GM12878 (cell line): Measurements from ENCODE around the gene CD84. TPM values are rescaled to one million over a fixed set of nuclear protein-coding genes. Genes with fewer than 3 reads are reported as not detected.

ENCODE experiments used
- ATAC-seq: fragments of 200-7000 bp; cut with Tn5 transposase; 3 replicates; pipeline ENCODE4 v1.9.1; 2020; ENCODE audit warnings: mild to moderate bottlenecking, moderate library complexity
- BruUV-seq: library from RNA; stranded (reverse); fragments of 400-500 nt; replicated peaks from 2 replicates; lab custom pipeline; 2021; lab: Mats Ljungman, UMichigan
- CTCF ChIA-PET: fragments of 300-600 bp; sonication (Branson Sonifier 250); formaldehyde crosslinking; extraction: SDS; loops from one replicate; lab custom pipeline; 2021; ENCODE audit warnings: inconsistent platforms; lab: Yijun Ruan, JAX
- POLR2A ChIA-PET: fragments of 350-600 bp; formaldehyde crosslinking; extraction: SDS; loops from one replicate; lab custom pipeline; 2021; ENCODE audit warnings: inconsistent platforms; lab: Charles Lee
- RAD21 ChIA-PET: fragments of 300-600 bp; sonication (Branson Sonifier 250); formaldehyde crosslinking; loops from one replicate; lab custom pipeline; 2023; ENCODE audit warnings: antibody characterized with exemption; ENCODE audit not compliant: unreplicated experiment; lab: Charles Lee
- SMC1A ChIA-PET: fragments of 300-600 bp; sonication (Branson Sonifier 250); formaldehyde crosslinking; loops from one replicate; lab custom pipeline; 2023; ENCODE audit not compliant: unreplicated experiment, uncharacterized antibody; lab: Charles Lee
- DNase-seq: peaks from one replicate; pipeline ENCODE4 v3.0.0-alpha.2; 2011; ENCODE audit warnings: low read depth, low spot score
- FAIRE-seq: peaks from 3 replicates; lab custom pipeline; 2011; peaks lifted over from hg19 to GRCh38; lab: Jason Lieb, UNC
- H2AFZ ChIP-seq: 2 replicates; pipeline ENCODE4 v1.6.0; 2011; ENCODE audit warnings: low read depth, low read length, control low read depth; ENCODE audit not compliant: control insufficient read depth
- H3K27ac ChIP-seq: 2 replicates; pipeline ENCODE4 v1.5.1; 2011; ENCODE audit warnings: control low read depth; ENCODE audit not compliant: control insufficient read depth, insufficient read depth
- H3K27me3 ChIP-seq, 2 experiments: replicated peaks in 1 of 2; 2 replicates each; pipeline versions ENCODE4 v1.6.0 to v1.6.1; 2011; ENCODE audit warnings: low read length in 1 of 2; ENCODE audit not compliant: control insufficient read depth in 2 of 2, insufficient read depth in 2 of 2
- H3K36me3 ChIP-seq, 2 experiments: 2 replicates each; pipeline ENCODE4 v1.5.1; 2011; ENCODE audit warnings: low read length in 1 of 2; ENCODE audit not compliant: control insufficient read depth in 2 of 2, insufficient read depth in 2 of 2
- H3K4me1 ChIP-seq: 2 replicates; pipeline ENCODE4 v1.6.1; 2011; ENCODE audit warnings: mild to moderate bottlenecking, low read length, moderate library complexity, mixed read lengths; ENCODE audit not compliant: control insufficient read depth, insufficient read depth
- H3K4me2 ChIP-seq: 2 replicates; pipeline ENCODE4 v1.6.0; 2011; ENCODE audit warnings: control low read depth; ENCODE audit not compliant: control insufficient read depth, insufficient read depth
- H3K4me3 ChIP-seq: fragments of 200-600 bp; sonication (generic); 2 replicates; pipeline ENCODE4 v1.5.1; 2016
- H3K79me2 ChIP-seq: 2 replicates; pipeline ENCODE4 v1.6.0; 2011; ENCODE audit warnings: low read length; ENCODE audit not compliant: control insufficient read depth, insufficient read depth
- H3K9ac ChIP-seq: 2 replicates; pipeline ENCODE4 v1.8.0; 2011; ENCODE audit warnings: low read length, control low read depth, mixed read lengths; ENCODE audit not compliant: control insufficient read depth, insufficient read depth
- H3K9me3 ChIP-seq: replicated peaks from 3 replicates; pipeline ENCODE4 v1.5.1; 2011; ENCODE audit warnings: mild to moderate bottlenecking, low read length; ENCODE audit not compliant: control insufficient read depth, insufficient read depth
- H4K20me1 ChIP-seq: 2 replicates; pipeline ENCODE4 v1.6.0; 2011; ENCODE audit not compliant: control insufficient read depth, insufficient read depth
- CBFB ChIP-seq: IDR thresholded peaks from 2 replicates; pipeline ENCODE4 v1.6.1; 2016; ENCODE audit warnings: antibody characterized with exemption, low read depth
- EED ChIP-seq: sonication (generic); IDR thresholded peaks from 2 replicates; pipeline ENCODE4 v1.6.1; 2016; ENCODE audit warnings: antibody characterized with exemption, low read depth
- HCFC1 ChIP-seq: fragments of 150-350 bp; IDR thresholded peaks from 2 replicates; pipeline ENCODE4 v1.6.1; 2014; ENCODE audit warnings: low read length
- HDAC6 ChIP-seq: fragments of 200-600 bp; sonication (generic); IDR thresholded peaks from one replicate; pipeline ENCODE4 v1.8.0; 2017; ENCODE audit warnings: antibody characterized with exemption; ENCODE audit not compliant: unreplicated experiment
- IRF4 ChIP-seq: IDR thresholded peaks from 2 replicates; pipeline ENCODE4 v1.6.1; 2011; ENCODE audit warnings: low read depth, low read length
- JUNB ChIP-seq: IDR thresholded peaks from 2 replicates; pipeline ENCODE4 v1.6.1; 2016; ENCODE audit warnings: antibody characterized with exemption, mild to moderate bottlenecking
- LARP7 ChIP-seq: fragments of 450-650 bp; IDR thresholded peaks from 2 replicates; pipeline ENCODE4 v1.6.1; 2017; ENCODE audit warnings: mild to moderate bottlenecking
- MEF2B ChIP-seq: fragments of 450-650 bp; IDR thresholded peaks from 2 replicates; pipeline ENCODE4 v1.6.1; 2018; ENCODE audit warnings: mild to moderate bottlenecking, moderate library complexity; ENCODE audit not compliant: partially characterized antibody, poor library complexity, severe bottlenecking
- NFYB ChIP-seq: IDR thresholded peaks from 2 replicates; pipeline ENCODE4 v1.6.1; 2011; ENCODE audit warnings: low read depth, mild to moderate bottlenecking, low read length, improper control_type of control experiment, moderate library complexity; ENCODE audit not compliant: insufficient read depth
- POLR2AphosphoS5 ChIP-seq: IDR thresholded peaks from 2 replicates; pipeline ENCODE4 v1.6.1; 2011; ENCODE audit warnings: mild to moderate bottlenecking, low read length, inconsistent platforms
- SMAD1 ChIP-seq: fragments of 450-650 bp; IDR thresholded peaks from 2 replicates; pipeline ENCODE4 v1.6.1; 2018; ENCODE audit warnings: mild to moderate bottlenecking, low read depth; ENCODE audit not compliant: partially characterized antibody
- SMARCA5 ChIP-seq: fragments of 450-650 bp; IDR thresholded peaks from 2 replicates; pipeline ENCODE4 v1.6.1; 2017; ENCODE audit warnings: mild to moderate bottlenecking
- SMC3 ChIP-seq: IDR thresholded peaks from 2 replicates; pipeline ENCODE4 v1.6.1; 2011; ENCODE audit warnings: low read length, improper control_type of control experiment, borderline replicate concordance
- STAT3 ChIP-seq: IDR thresholded peaks from 2 replicates; pipeline ENCODE4 v1.6.1; 2011; ENCODE audit warnings: low read depth, low read length, improper control_type of control experiment
- TAF1 ChIP-seq: IDR thresholded peaks from 2 replicates; pipeline ENCODE4 v1.6.1; 2011; ENCODE audit warnings: mild to moderate bottlenecking, low read depth, low read length, borderline replicate concordance
- ZBED1 ChIP-seq: IDR thresholded peaks from 2 replicates; pipeline ENCODE4 v1.6.1; 2016; ENCODE audit warnings: borderline replicate concordance
- ZNF274 ChIP-seq: IDR thresholded peaks from one replicate; pipeline ENCODE4 v1.8.0; 2011; ENCODE audit not compliant: insufficient read length, insufficient read depth
- ZNF384 ChIP-seq: IDR thresholded peaks from 2 replicates; pipeline ENCODE4 v1.6.1; 2012; ENCODE audit warnings: low read depth, mild to moderate bottlenecking, low read length, improper control_type of control experiment, borderline replicate concordance
- WGBS: methylation state at CpG from one replicate; pipeline ENCODE4 v1.1.6; 2016; ENCODE audit warnings: low lambda C conversion rate; ENCODE audit not compliant: insufficient replicate concordance, insufficient coverage; ENCODE audit errors: missing lambda C conversion rate; 5-methylcytosine and 5-hydroxymethylcytosine counted together
- in situ Hi-C: fragments of 300-500 bp; cut with MboI; formaldehyde crosslinking; loops from 9 replicates; pipeline ENCODE4 v1.14.3; 2018; ENCODE audit warnings: mixed read lengths
- intact Hi-C: fragments of 100-400 bp; cut with micrococcal nuclease; formaldehyde crosslinking; loops from one replicate; pipeline ENCODE4 v1.14.2; 2022; ENCODE audit not compliant: unreplicated experiment
- polyA plus RNA-seq, 11 experiments: library from polyadenylated mRNA; depleted of rRNA in 4 of 11; unstranded in 6 of 11; stranded (reverse) in 5 of 11; fragments of >200 nt; fragmentation: Nextera tagmentation in 4 of 11; fragmentation: Illumina TruSeq in 1 of 11; extraction: Ambion mirVana in 4 of 11; extraction: Trizol in 1 of 11; gene quantifications; 1 replicate in 1 of 11; 2 replicates in 10 of 11; pipeline versions ENCODE4 v1.2.1 to v1.2.3, GENCODE V29; 2011 to 2016; ENCODE audit warnings: inconsistent platforms in 2 of 11, missing spikeins in 2 of 11, low read depth in 1 of 11
- total RNA-seq, 4 experiments: library from RNA; depleted of rRNA in 3 of 4; stranded (reverse); fragments of >200 nt in 3 of 4; fragmentation: Illumina TruSeq in 1 of 4; extraction: Trizol in 1 of 4; gene quantifications; 2 replicates each; pipeline versions ENCODE4 v1.2.1 to v1.2.3, GENCODE V29; 2013 to 2021
- TF ChIP-seq, protein P1 (sequence below): fragments of 450-650 bp; IDR thresholded peaks from 2 replicates; pipeline ENCODE4 v1.6.1; 2017; ENCODE audit warnings: mild to moderate bottlenecking, moderate library complexity
- TF ChIP-seq, protein P2 (sequence below): fragments of 450-650 bp; IDR thresholded peaks from 2 replicates; pipeline ENCODE4 v1.6.1; 2017; ENCODE audit warnings: mild to moderate bottlenecking, low read depth, inconsistent platforms; ENCODE audit not compliant: poor library complexity, severe bottlenecking

The CD84 gene
- total and polyA plus RNA-seq, 10 of the 15 experiments (the other 5 are each of a cell fraction or from before 2014, with no cell fraction given), result 3.4 to 20.3 (median 11.7) TPM

DNA sequence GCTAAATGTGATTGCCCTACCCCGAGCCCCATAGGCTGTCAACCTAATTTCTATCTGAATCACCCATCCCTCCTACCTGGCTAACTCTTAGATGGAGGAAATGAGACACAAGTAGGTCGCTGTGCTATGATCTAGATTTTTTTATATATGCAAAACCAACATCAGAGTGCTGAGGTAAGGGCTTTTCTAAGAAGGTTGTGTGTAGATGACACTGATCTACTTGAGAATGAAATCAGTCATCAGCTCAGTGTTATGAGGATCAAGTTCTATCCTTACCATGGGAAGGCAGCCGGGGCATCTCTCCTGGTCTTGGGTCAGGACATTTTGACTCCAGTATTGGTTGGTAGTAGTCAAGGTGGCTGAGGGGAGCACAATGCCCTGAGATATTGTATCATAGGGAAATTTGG, 43.9 kb upstream of the CD84 start:
- Histone ChIP-seq H2AFZ (no peak overlapping the region), H3K4me3 (peak overlapping the region; percentile 35; the same call in 1 of the 2 replicates), H3K9ac (peak overlapping the region; percentile 36), H3K9me3 (no peaks in the 10 kb centered on the region), H3K4me2 (peak overlapping the region; percentile 75), H3K36me3 (peaks cover 13 to 27% of the 10 kb centered on the region in 2 experiments), H3K27me3 (no peaks in the 10 kb centered on the region), H4K20me1 (no peaks in the 10 kb centered on the region), H3K4me1 (peaks cover 63% of the 10 kb centered on the region), H3K79me2 (peaks cover 58% of the 10 kb centered on the region), H3K27ac (peak overlapping the region; percentile 92)
- TSS peak; percentile 0 for BruUV-seq
- no peak for DNase-seq
- SMC1A ChIA-PET, result interaction anchor here (0.5 to 17.6 kb wide), 14 partner anchors 9 to 122 kb away, joined by 3 to 259 read pairs (median 5); partner anchors contain the start of genes CD48, CD84 and SLAMF1
- in situ Hi-C loops, result no loop called here
- RAD21 ChIA-PET, result interaction anchor here (0.7 to 15.7 kb wide), 9 partner anchors 8 to 74 kb away, joined by 3 to 194 read pairs (median 8); partner anchors contain the start of gene SLAMF1
- intact Hi-C loops, result no loop called here
- peak; percentile 7 for ATAC-seq
- POLR2A ChIA-PET, result interaction anchor here (0.5 to 6.0 kb wide), 8 partner anchors 11 to 88 kb away, joined by 3 to 68 read pairs (median 5); partner anchors contain the start of genes CD48 and SLAMF1
- 2% methylated on average over 3 of the region's 3 CpGs for WGBS
- CTCF ChIA-PET, result interaction anchor here (0.5 to 7.0 kb wide), 7 partner anchors 10 to 139 kb away, joined by 3 to 92 read pairs (median 4); no protein-coding TSS in a partner anchor
- FAIRE-seq, result no peak
- TF ChIP-seq ZNF274, result no peak
- TF ChIP-seq CBFB, result no peak
- no peak for TF ChIP-seq MEF2B
- TF ChIP-seq SMARCA5, result no peak
- no peak for TF ChIP-seq NFYB
- 0 out of 2 replicates have a peak, but pooled peaks have one; percentile 18 for TF ChIP-seq ZBED1
- peak; percentile 67 for TF ChIP-seq ZNF384
- TF ChIP-seq EED, result no peak
- TF ChIP-seq JUNB, result peak; percentile 44; the same call in 1 of the 2 replicates
- TF ChIP-seq, protein P1, sequence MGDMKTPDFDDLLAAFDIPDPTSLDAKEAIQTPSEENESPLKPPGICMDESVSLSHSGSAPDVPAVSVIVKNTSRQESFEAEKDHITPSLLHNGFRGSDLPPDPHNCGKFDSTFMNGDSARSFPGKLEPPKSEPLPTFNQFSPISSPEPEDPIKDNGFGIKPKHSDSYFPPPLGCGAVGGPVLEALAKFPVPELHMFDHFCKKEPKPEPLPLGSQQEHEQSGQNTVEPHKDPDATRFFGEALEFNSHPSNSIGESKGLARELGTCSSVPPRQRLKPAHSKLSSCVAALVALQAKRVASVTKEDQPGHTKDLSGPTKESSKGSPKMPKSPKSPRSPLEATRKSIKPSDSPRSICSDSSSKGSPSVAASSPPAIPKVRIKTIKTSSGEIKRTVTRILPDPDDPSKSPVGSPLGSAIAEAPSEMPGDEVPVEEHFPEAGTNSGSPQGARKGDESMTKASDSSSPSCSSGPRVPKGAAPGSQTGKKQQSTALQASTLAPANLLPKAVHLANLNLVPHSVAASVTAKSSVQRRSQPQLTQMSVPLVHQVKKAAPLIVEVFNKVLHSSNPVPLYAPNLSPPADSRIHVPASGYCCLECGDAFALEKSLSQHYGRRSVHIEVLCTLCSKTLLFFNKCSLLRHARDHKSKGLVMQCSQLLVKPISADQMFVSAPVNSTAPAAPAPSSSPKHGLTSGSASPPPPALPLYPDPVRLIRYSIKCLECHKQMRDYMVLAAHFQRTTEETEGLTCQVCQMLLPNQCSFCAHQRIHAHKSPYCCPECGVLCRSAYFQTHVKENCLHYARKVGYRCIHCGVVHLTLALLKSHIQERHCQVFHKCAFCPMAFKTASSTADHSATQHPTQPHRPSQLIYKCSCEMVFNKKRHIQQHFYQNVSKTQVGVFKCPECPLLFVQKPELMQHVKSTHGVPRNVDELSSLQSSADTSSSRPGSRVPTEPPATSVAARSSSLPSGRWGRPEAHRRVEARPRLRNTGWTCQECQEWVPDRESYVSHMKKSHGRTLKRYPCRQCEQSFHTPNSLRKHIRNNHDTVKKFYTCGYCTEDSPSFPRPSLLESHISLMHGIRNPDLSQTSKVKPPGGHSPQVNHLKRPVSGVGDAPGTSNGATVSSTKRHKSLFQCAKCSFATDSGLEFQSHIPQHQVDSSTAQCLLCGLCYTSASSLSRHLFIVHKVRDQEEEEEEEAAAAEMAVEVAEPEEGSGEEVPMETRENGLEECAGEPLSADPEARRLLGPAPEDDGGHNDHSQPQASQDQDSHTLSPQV, result no peak
- TF ChIP-seq TAF1, result no peak
- TF ChIP-seq LARP7, result no peak
- no peak for TF ChIP-seq HCFC1
- TF ChIP-seq, protein P2, sequence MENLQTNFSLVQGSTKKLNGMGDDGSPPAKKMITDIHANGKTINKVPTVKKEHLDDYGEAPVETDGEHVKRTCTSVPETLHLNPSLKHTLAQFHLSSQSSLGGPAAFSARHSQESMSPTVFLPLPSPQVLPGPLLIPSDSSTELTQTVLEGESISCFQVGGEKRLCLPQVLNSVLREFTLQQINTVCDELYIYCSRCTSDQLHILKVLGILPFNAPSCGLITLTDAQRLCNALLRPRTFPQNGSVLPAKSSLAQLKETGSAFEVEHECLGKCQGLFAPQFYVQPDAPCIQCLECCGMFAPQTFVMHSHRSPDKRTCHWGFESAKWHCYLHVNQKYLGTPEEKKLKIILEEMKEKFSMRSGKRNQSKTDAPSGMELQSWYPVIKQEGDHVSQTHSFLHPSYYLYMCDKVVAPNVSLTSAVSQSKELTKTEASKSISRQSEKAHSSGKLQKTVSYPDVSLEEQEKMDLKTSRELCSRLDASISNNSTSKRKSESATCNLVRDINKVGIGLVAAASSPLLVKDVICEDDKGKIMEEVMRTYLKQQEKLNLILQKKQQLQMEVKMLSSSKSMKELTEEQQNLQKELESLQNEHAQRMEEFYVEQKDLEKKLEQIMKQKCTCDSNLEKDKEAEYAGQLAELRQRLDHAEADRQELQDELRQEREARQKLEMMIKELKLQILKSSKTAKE, result no peak
- TF ChIP-seq POLR2AphosphoS5, result peak; percentile 50
- no peak for TF ChIP-seq IRF4
- TF ChIP-seq STAT3, result no peak
- no peak for TF ChIP-seq HDAC6
- TF ChIP-seq SMC3, result no peak
- no peak for TF ChIP-seq SMAD1
